OCI-LY7 (cell line): Measurements from ENCODE around the gene CARMIL1.

Experiments used
- EZH2phosphoT487 ChIP-seq: fragments of 200-600 bp; sonication (generic); IDR thresholded peaks from 2 replicates; pipeline ENCODE4 v1.6.1; 2018; ENCODE audit warnings: low read depth, borderline replicate concordance, mild to moderate bottlenecking, mixed run types, antibody characterized with exemption, low read length, moderate library complexity, mixed read lengths
- TF ChIP-seq, protein P1 (sequence below): fragments of 200-600 bp; sonication (generic); conservative IDR thresholded peaks from 2 replicates; pipeline ENCODE4 v1.5.1; 2014; ENCODE audit warnings: mild to moderate bottlenecking, antibody characterized with exemption, low read length, moderate library complexity, mixed read lengths

DNA sequence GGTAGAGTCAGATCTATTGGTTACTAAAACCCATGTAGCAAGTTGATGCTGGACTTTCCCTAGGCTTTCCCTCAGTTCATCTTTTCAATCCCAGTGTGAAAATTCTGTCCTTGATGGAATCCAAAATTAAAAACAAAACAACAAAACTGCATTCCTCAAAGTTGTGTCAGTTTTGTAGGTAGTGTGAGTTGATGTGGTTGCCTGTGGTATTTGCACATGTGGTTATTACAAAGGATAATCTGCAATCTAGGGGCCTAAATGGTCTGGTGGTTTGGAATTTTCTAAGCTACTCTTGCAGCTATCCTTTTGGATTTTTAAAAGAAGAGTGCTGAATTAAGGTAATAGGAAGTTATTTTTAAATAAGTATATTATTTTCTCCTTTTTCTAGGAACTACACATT lies 240.7 kb downstream of the CARMIL1 start:
- TF ChIP-seq, protein P1, sequence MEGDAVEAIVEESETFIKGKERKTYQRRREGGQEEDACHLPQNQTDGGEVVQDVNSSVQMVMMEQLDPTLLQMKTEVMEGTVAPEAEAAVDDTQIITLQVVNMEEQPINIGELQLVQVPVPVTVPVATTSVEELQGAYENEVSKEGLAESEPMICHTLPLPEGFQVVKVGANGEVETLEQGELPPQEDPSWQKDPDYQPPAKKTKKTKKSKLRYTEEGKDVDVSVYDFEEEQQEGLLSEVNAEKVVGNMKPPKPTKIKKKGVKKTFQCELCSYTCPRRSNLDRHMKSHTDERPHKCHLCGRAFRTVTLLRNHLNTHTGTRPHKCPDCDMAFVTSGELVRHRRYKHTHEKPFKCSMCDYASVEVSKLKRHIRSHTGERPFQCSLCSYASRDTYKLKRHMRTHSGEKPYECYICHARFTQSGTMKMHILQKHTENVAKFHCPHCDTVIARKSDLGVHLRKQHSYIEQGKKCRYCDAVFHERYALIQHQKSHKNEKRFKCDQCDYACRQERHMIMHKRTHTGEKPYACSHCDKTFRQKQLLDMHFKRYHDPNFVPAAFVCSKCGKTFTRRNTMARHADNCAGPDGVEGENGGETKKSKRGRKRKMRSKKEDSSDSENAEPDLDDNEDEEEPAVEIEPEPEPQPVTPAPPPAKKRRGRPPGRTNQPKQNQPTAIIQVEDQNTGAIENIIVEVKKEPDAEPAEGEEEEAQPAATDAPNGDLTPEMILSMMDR: no peak
- no peak for TF ChIP-seq EZH2phosphoT487
